Heart right ventricle (tissue), 16 donors: ENCODE data around the gene HMGN1. TPM values are rescaled to one million over a fixed set of nuclear protein-coding genes. Genes with fewer than 3 reads are reported as not detected.

Source experiments
- ATAC-seq, 8 donors: fragments of 200-7000 bp; cut with Tn5 transposase; one replicate each; pipeline ENCODE4 v1.9.1; 2020; ENCODE audit warnings: mild to moderate bottlenecking in 8 of 8, moderate library complexity in 8 of 8, moderate number of reproducible peaks in 1 of 8
- DNase-seq, 2 donors: peaks; one replicate each; pipeline ENCODE4 v3.0.0-alpha.2; 2020
- H3K27ac ChIP-seq, 10 donors: fragments of 200-600 bp; sonication (generic) in 2 of 10; one replicate each; pipeline versions ENCODE4 v1.5.0 to v1.8.0; 2020 to 2022; ENCODE audit warnings: mild to moderate bottlenecking in 3 of 10
- H3K27me3 ChIP-seq, 7 donors: fragments of 200-600 bp; one replicate each; pipeline ENCODE4 v1.8.0; 2021 to 2022; ENCODE audit warnings: mild to moderate bottlenecking in 2 of 7
- H3K36me3 ChIP-seq, 9 donors: fragments of 200-600 bp; sonication (generic) in 1 of 9; one replicate each; pipeline versions ENCODE4 v1.5.0 to v1.8.0; 2020 to 2022; ENCODE audit warnings: mild to moderate bottlenecking in 2 of 9
- H3K4me1 ChIP-seq, 9 donors: fragments of 200-600 bp; sonication (generic) in 1 of 9; one replicate each; pipeline versions ENCODE4 v1.5.0 to v1.8.0; 2020 to 2022; ENCODE audit warnings: mild to moderate bottlenecking in 4 of 9
- H3K4me3 ChIP-seq, 10 donors: fragments of 200-600 bp; sonication (generic) in 2 of 10; one replicate each; pipeline versions ENCODE4 v1.5.0 to v1.8.0; 2020 to 2022; ENCODE audit warnings: mild to moderate bottlenecking in 7 of 10, moderate library complexity in 2 of 10
- H3K9me3 ChIP-seq, 11 donors: fragments of 200-600 bp in 10 of 11; sonication (generic) in 2 of 11; one replicate each; pipeline versions ENCODE4 v1.5.0 to v1.8.0; 2013 to 2022; ENCODE audit warnings: mild to moderate bottlenecking in 2 of 11, control low read depth in 1 of 11, moderate library complexity in 1 of 11
- CTCF ChIP-seq, 9 donors: fragments of 200-600 bp; sonication (generic) in 2 of 9; IDR thresholded peaks; one replicate each; pipeline versions ENCODE4 v1.5.0 to v1.8.0; 2021 to 2022; ENCODE audit warnings: antibody characterized with exemption in 9 of 9, mild to moderate bottlenecking in 5 of 9, moderate library complexity in 1 of 9
- WGBS, 2 donors: extraction: QIAGEN DNeasy Blood & Tissue Kit; methylation state at CpG; one replicate each; pipeline ENCODE4 v1.1.7; 2013; ENCODE audit warnings: inconsistent platforms in 1 of 2; 5-methylcytosine and 5-hydroxymethylcytosine counted together
- intact Hi-C, 10 donors: fragments of 100-400 bp; cut with DNase I; formaldehyde crosslinking; loops; one replicate each; pipeline versions ENCODE4 v1.11.1 to v1.14.2; 2022
- polyA plus RNA-seq, 2 donors: library from polyadenylated mRNA; stranded (reverse); fragments of 200-250 nt; gene quantifications; one replicate each; pipeline ENCODE4 v1.2.3, GENCODE V29; 2013
- total RNA-seq, 10 donors: library from RNA; stranded (reverse); fragmentation: NEBNext Ultra II Directional in 3 of 10; extraction: Animal tissue kit (Norgen Biotek cat#: 25700) in 3 of 10; gene quantifications; one replicate each; pipeline versions ENCODE4 v1.2.1 to v1.2.4, GENCODE V29; 2021 to 2023
- donor health status: Arrhythmogenic right ventricular cardiomyopathy.
- donor health status: ischemic (EF 13 %, LVEDD 7.1; RV severe dilation, severe dysfunction).
- donor health status: healthy with polysubstance abuse.
- donor health status: DM: no; HTN: yes; CAD: no.
- donor health status: DM: no; HTN: no; CAD: no.
- donor health status: ischemic (EF 25% LVEDD 6.9; RV normal size, moderate dysfunction).
- donor health status: ischemic (EF 25% LVEDD 5.7; RV mildly dilated, moderate dysfunction).
- donor health status: healthy.
- donor health status: DM: yes; HTN: yes; CAD: no.
- donor health status: Ischemic cardiomyopathy.
- donor health status: ischemic (EF 35%, LVEDD 5.7; RV mildly dilated, moderate dysfunction).
- donor health status: nonischemic (EF 11% LVEDD 7.7; RV severe dilation, severe dysfunction).
- donor health status: DM: yes; HTN: yes; CAD: no.
- donor health status: PGD.
- donor health status: ischemic (EF 29% LVEDD 5.4; RV normal size, mild dysfunction).
- donor health status: nonischemic (EF 23%, LVEDD 6.1; RV moderate dilation, normal function).

Gene HMGN1
- total and polyA plus RNA-seq, 12 donors = 46.2 to 79.0 (median 59.3) TPM

- no peaks in the 10 kb centered on the region for H3K9me3 ChIP-seq
- H3K4me3 ChIP-seq = no peak overlapping the region
- no peaks in the 10 kb centered on the region for H3K4me1 ChIP-seq
- ATAC-seq = no peak
- no peak for DNase-seq
- no peak overlapping the region for H3K27ac ChIP-seq
- TF ChIP-seq CTCF (IDR thresholded peaks at IDR 0.05) = no peak
- no peaks in the 10 kb centered on the region for H3K27me3 ChIP-seq
- WGBS, 2 donors = 91 to 94% methylated on average over 3 of the region's 3 CpGs
- no peaks in the 10 kb centered on the region for H3K36me3 ChIP-seq
- intact Hi-C loops = no loop called here
Observed at GRCh38 chr21:39362733-39363132, 13.8 kb upstream of the HMGN1 start.

GRCh38 chr21:39359382-39359781 lies 10.5 kb upstream of the HMGN1 start:
- no peak for TF ChIP-seq CTCF (IDR thresholded peaks at IDR 0.05)
- intact Hi-C loops = no loop called here
- no peaks in the 10 kb centered on the region for H3K36me3 ChIP-seq
- H3K4me1 ChIP-seq = no peaks in the 10 kb centered on the region
- H3K4me3 ChIP-seq = no peak overlapping the region
- H3K27ac ChIP-seq = no peak overlapping the region
- H3K9me3 ChIP-seq = no peaks in the 10 kb centered on the region
- no peaks in the 10 kb centered on the region for H3K27me3 ChIP-seq
- whole genome bisulfite sequencing, 2 donors = 73 to 76% methylated on average over 4 of the region's 4 CpGs
- ATAC-seq (no peak), DNase-seq (no peak)

- no peak overlapping the region for H3K27ac ChIP-seq
- intact Hi-C loops = loop anchor here in 1 of 10 donors (5.0 kb wide), 1 partner anchor 34 kb away; no protein-coding TSS in a partner anchor
- no peak for ATAC-seq
Observed at GRCh38 chr21:39353295-39353694, 4.4 kb upstream of the HMGN1 start.

More at GRCh38 chr21:39353295-39353694, 4.4 kb upstream of the HMGN1 start:
- Histone ChIP-seq H3K4me1 (peaks cover 0 to 15% (median 6%) of the 10 kb centered on the region in 9 donors), H3K9me3 (peaks cover 0 to 6% (median 0%) of the 10 kb centered on the region in 11 donors), H3K4me3 (no peak overlapping the region), H3K36me3 (no peaks in the 10 kb centered on the region), H3K27me3 (no peaks in the 10 kb centered on the region)
- WGBS, 2 donors = 82 to 83% methylated on average over 3 of the region's 3 CpGs
- DNase-seq = no peak
- TF ChIP-seq CTCF (IDR thresholded peaks at IDR 0.05) = no peak
